ENCODE data around the gene DBR1.

The DBR1 gene, protein sequence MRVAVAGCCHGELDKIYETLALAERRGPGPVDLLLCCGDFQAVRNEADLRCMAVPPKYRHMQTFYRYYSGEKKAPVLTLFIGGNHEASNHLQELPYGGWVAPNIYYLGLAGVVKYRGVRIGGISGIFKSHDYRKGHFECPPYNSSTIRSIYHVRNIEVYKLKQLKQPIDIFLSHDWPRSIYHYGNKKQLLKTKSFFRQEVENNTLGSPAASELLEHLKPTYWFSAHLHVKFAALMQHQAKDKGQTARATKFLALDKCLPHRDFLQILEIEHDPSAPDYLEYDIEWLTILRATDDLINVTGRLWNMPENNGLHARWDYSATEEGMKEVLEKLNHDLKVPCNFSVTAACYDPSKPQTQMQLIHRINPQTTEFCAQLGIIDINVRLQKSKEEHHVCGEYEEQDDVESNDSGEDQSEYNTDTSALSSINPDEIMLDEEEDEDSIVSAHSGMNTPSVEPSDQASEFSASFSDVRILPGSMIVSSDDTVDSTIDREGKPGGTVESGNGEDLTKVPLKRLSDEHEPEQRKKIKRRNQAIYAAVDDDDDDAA

DNA sequence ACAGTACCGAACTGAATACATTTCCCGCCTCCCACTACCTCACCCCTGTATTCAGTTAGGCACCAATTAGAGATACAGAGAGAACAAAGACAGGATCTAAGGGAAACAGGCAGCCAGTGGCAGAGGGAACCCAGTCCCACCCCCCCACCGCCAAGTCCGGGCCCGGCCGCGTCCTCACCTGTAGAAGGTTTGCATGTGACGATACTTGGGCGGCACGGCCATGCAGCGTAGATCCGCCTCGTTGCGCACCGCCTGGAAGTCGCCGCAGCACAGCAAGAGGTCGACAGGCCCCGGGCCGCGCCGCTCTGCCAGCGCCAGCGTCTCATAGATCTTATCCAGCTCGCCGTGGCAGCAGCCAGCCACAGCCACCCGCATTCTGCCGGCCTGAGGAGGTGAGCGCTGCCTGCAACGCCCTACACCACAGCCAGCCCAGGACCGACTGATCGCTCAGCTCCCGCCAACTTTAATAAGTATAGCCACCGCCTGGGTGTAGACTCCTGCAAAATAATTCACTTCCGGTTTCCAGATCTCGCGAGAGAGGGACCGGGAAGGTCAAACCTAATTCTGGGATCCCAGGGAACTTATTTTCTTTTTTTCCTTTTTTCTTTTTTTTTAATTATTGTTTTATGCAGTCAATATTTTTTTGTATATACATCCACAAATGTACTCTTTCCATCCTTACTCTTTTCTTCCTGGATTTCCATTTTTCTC lies at the start of gene DBR1:
Gene DBR1, minus strand, starts transcription at position 501 of the 711 bp plus-strand sequence. Its CDS starts 126 bp downstream, at position 375.
- FAIRE-seq = peak; percentile 56

- no peak for FAIRE-seq
Observed at GRCh38 chr3:138222942-138223287, 48.2 kb upstream of the DBR1 start.

GRCh38 chr3:138222131-138222941 lies 47.6 kb upstream of the DBR1 start:
- FAIRE-seq = no peak

- no peak for FAIRE-seq
Observed at GRCh38 chr3:138220788-138221187, 46.1 kb upstream of the DBR1 start.

DNA sequence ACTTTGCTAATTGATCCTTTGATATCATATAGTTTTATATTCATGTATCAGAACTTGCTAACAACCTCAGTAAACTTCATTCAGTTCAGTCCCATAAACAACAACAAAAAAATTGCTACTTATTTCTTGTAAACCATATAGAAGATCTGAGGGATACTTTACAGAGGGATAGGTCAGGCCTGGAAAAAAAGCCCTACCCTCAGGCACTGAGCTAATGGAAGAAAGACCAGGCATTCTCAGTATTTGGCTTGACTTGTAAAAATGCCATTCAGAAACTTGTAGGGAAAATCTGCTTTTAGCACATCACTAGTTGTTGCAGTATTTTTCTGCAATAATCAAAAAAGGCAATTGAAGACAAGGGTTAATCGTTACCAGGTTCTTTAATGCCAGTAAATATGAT lies 45.5 kb upstream of the DBR1 start:
- no peak for FAIRE-seq

- no peak for FAIRE-seq
Observed at GRCh38 chr3:138219255-138219654, 44.5 kb upstream of the DBR1 start.

DNA sequence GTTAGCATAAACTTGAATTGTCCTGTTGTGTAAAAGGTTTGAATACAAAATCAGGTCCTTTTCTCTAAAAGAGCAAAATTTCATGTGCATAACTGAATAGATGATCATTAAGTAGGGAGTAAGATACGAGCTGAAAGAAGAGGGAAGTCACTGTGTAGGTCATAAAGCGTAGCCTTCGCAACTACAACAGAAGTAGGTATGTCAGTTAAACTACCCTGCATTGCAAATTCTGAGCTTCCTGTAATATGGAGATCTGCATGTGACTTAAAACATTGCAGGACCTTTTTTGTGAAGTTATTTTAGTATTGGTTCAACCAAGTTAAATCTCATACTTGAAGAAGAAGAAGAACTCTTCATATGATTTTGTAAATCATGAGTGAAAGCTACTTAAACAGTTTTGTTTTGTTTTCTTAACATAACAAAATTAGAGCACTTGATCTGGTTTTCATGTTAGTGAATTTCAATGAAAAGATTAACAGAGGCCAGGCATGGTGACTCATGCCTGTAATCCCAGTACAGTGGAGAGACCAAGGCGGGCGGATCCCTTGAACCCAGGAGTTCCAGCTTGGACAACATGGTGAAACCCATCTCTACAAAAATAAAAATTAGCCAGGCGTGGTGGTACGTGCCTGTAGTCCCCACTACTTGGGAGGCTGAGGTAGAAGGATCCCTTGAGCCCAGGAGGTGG lies 38.8 kb upstream of the DBR1 start:
- FAIRE-seq = no peak

DNA sequence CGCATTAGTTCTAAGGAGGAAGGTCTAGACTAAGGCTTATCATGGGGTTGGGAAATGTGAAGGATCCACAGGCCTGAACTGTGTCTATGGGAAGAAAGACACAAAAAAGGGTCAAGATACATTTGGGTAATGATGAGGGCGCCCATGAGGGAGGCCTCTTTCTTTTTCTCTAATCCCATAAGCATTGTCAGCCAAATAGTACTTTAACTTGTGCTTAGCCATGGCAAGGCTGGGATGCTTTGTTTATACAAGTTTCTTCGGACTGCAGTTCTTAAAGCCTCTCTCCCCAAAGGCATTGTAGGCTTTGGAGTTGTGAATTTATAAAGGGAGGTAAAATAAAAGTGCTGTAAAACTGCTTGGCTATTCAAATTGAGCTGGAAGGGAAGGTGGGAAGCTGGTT lies 35.8 kb upstream of the DBR1 start:
- FAIRE-seq = no peak

GRCh38 chr3:138206196-138206595 lies 31.5 kb upstream of the DBR1 start:
- FAIRE-seq = no peak

DNA sequence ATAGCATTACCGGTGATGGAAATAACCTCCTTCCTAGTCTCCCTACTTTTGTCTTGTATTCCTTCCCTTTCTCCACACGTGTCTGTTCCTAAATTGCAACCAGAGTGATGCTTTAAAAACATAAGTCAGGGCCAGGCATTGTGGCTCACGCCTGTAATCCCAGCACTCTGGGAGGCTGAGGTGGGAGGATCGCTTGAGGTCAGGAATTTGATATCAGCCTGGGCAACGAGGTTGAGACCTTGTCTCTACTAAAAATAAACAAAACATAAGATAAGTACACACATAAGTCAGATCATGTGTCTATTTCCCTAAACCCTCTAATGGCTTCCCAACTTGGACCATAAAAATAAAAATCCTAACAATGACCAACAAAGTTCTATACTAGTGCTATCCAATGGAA lies 30.8 kb upstream of the DBR1 start:
- no peak for FAIRE-seq

DNA sequence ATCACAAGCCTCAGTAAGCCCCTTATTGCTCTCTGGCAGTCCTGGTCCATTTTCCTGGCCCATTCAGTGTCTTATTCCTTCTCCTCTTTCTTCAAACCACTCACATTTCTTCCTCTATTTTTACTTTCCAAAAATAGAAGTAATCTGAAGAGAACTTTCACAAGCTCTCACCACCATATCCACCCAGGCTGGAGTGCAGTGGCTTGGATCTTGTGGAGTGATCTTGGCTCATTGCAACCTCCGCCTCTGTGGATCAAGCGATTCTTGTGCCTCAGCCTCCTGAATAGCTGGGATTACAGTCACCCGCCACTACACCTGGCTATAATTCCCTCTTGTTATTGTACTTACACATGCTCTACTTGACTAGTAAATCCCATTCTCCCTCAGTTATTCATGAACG lies 29.2 kb upstream of the DBR1 start:
- FAIRE-seq = no peak

DNA sequence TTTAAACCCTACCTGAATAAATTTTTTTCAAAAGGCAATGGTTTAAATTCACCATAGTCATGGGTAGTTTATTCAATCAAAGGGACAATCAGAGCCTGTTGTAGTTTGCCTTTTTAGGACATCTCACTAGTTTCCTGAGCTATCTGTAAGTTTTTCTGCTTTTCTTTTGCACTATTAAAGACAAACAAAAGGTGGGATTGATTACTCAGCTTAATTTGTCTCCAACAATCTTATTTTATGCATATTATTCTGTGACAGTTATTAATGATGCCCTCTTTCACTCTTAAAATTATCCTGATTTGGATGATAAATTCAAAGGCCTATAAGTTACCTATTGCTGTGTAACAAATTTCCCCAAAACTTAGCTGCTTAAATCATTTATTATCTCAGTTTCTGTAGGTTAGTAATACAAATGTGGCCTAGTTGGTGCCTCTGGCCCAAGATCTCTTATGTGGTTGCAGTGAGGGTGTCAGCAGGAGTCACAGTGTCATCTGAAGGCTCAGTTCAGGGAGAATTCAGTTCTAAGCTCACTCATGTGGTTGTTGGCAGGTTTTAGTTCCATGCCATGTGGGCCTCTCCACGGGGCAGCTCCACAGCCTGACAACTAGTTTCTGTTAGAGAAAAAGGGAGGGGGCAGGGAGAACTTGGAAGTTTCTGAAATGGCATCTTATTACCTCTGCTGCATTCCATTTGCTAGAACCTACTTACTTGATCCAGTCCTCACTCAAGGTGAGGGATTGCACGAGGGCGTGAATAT lies 28.4 kb upstream of the DBR1 start:
- no peak for FAIRE-seq

DNA sequence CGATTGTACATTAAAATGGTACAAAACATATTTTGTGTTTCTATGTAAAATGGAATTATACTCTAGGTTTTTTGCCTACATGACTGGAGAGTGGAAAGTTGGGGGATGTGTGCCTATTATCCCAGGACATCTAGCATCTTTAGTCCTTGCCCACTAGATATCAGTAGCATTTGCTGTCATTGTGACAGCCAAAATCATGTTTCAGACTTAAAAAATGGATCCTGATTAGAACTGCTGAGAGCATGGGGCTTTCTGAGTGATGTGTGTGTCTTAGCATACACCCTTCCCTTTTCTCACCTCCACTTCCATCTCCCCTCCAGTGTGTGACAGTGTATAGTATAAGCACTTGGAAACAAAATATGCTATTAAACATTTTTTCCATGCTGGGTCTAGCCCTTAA lies 25.7 kb upstream of the DBR1 start:
- FAIRE-seq = no peak

GRCh38 chr3:138199851-138200250 lies 25.1 kb upstream of the DBR1 start:
- no peak for FAIRE-seq

GRCh38 chr3:138197524-138197923 lies 22.8 kb upstream of the DBR1 start:
- no peak for FAIRE-seq

DNA sequence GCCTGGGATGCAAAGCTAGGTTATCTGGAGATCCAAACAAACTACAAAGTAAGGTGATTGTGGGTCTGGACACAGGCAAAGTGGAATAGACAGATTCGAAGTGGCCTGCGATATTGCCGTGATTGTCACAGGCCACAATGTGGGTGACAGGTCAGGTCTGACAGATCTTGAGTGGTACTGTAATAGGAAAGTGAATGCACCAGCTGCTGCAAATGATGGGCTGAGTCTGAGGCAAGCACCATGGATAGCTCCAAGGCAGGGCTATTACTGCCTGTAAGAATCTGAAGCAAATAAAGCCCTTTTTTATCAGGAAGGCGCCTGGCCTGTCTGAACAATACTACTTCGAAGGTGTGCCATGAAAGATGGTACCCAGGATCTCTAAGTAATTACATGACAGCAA lies 22.3 kb upstream of the DBR1 start:
- no peak for FAIRE-seq

- FAIRE-seq = no peak
Observed at GRCh38 chr3:138196023-138196422, 21.3 kb upstream of the DBR1 start.

DNA sequence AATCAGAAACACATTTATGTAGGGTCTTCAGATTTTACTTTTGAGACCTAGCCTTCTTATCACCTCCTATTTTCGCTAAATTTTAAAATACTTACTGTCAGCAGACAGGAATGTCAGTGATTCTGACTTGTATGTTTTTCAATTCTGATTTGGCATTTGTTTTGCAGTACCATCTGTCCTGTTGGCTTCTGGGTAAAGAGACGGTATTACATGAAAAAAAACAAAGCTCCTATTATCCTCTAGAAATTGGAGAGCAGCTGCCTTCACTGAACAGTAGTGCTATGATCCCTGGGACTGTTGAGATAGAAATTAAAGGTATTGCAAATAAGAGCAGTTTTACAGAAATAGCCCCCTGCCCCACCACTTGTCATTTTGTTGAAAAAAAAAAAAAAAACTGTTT lies 20.8 kb upstream of the DBR1 start:
- no peak for FAIRE-seq

DNA sequence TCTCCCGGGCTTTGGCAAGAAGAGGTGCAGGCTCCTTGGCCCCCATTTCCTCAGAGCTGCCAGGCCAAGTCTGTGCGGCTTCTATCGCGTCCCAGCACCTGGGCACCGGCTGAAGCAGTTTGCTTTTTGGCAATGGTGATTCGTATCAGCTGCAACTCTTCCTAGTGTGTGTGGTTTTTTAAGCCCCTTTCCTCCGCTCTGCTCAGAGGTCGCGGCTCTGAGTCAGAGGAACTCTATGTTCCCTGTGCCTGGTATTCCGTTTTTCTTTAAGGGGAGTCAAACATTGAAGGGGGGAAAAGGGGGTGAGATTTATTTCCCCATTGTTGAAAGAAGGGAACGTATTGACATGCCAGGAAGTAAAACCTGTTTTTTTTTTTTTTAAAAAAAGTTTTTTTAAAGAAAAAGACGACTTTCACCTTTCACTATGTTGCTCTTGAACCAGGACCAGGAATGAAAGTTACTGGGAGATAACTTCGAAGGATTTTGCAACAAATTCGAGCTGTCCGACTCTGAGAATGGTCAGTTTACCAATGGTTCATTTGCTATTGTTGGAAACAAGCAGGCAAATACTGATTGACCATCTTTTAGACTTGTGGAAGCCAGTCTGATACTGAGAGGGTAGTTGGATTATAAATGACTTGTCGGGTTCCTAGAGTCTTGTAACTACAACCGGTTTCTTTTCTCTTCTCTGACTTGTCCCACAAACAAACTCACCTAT lies 13.5 kb upstream of the DBR1 start:
- FAIRE-seq = no peak

- FAIRE-seq = no peak
Observed at GRCh38 chr3:138187296-138188012, 12.7 kb upstream of the DBR1 start, which contains the start of gene ARMC8. Gene ARMC8, plus strand, starts transcription at chr3:138187301. Its CDS starts 254 bp downstream, at chr3:138187555.

Measured in TTC549 (cell line).